ENCODE measurements around the gene SOCS1. TPM values are rescaled to one million over a fixed set of nuclear protein-coding genes. Genes with fewer than 3 reads are reported as not detected.
A peak's percentile ranks its signal among the peaks of the same experiment; 100 is the strongest.

The SOCS1 gene
- total RNA-seq, 1 donor from 2014 or later = 0.91 TPM

GRCh38 chr16:11208916-11209665 is 46.9 kb downstream of the SOCS1 start:
- no peak for ATAC-seq
- no peak for DNase-seq (ENCODE audit: low spot score)

DNA sequence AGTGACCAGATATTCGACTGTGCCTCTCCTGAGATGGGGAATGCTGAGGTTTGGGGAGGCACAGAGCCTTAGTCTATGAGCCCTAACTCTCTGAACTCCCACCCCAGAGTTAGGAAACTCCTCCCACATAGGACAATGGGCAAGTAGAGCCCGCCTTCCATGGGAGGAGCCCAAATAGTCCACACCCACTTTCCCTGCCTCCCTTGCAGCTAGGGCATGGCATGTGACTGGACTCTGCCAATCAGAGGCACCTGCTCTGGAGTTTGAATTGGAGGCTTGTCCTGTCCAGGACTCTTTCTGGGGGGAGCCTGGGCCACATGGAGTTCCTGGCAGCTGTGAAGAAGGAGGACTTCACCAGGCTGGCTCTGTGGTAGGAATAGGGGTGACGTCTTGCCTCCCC is 48.4 kb downstream of the SOCS1 start:
- ATAC-seq = no peak
- DNase-seq (ENCODE audit: low spot score) = no peak

- DNase-seq (ENCODE audit: low spot score) = peak; percentile 59
- ATAC-seq = peak; percentile 84
Measured at GRCh38 chr16:11205754-11206581, 50.0 kb downstream of the SOCS1 start.

- DNase-seq (ENCODE audit: low spot score) = no peak
- peak; percentile 41 for ATAC-seq
Measured at GRCh38 chr16:11205065-11205699, 50.8 kb downstream of the SOCS1 start.

- ATAC-seq = no peak
Measured at GRCh38 chr16:11204513-11205047, 51.4 kb downstream of the SOCS1 start.

More at GRCh38 chr16:11204513-11205047, 51.4 kb downstream of the SOCS1 start:
- DNase-seq (ENCODE audit: low spot score) = no peak

Other genes starting within 250 kb of the SOCS1 start
- not detected for gene TNP2, start 13.1 kb upstream of the SOCS1 start, total RNA-seq
- not detected for gene PRM3, start 17.4 kb upstream of the SOCS1 start, total RNA-seq
- not detected for gene PRM2, start 20.3 kb upstream of the SOCS1 start, total RNA-seq
- gene PRM1, start 25.1 kb upstream of the SOCS1 start, total RNA-seq = not detected
- 0.70 TPM for gene RMI2, start 89.3 kb upstream of the SOCS1 start, total RNA-seq